Panc1 (cell line): Measurements from ENCODE around the gene MREG. TPM values are rescaled to one million over a fixed set of nuclear protein-coding genes. Genes with fewer than 3 reads are reported as not detected.

ENCODE experiments used
- ATAC-seq: fragments of 200-7000 bp; cut with Tn5 transposase; 2 replicates; pipeline ENCODE4 v1.9.1; 2020; ENCODE audit warnings: mild to moderate bottlenecking, moderate library complexity
- BruUV-seq: library from RNA; stranded (reverse); fragments of 400-500 nt; replicated peaks from 2 replicates; lab custom pipeline; 2021; lab: Mats Ljungman, UMichigan
- CTCF ChIA-PET: fragments of 300-600 bp; sonication (Branson Sonifier 250); formaldehyde crosslinking; loops from one replicate; lab custom pipeline; 2022; ENCODE audit warnings: antibody characterized with exemption; lab: Charles Lee
- POLR2A ChIA-PET: fragments of 300-600 bp; sonication (Branson Sonifier 250); formaldehyde crosslinking; loops from one replicate; lab custom pipeline; 2022; ENCODE audit warnings: antibody characterized with exemption; lab: Charles Lee
- DNase-seq: peaks from one replicate; pipeline ENCODE4 v3.0.0-alpha.2; 2010; ENCODE audit warnings: low read depth, low spot score
- H3K27ac ChIP-seq: 2 replicates; pipeline ENCODE4 v1.5.1; 2011; ENCODE audit warnings: mild to moderate bottlenecking, low read length, inconsistent platforms
- H3K27me3 ChIP-seq: fragments of 200-500 bp; sonication (Bioruptor generic); 2 replicates; pipeline ENCODE4 v1.6.0; 2014; ENCODE audit warnings: low read length, inconsistent platforms; ENCODE audit not compliant: control insufficient read depth, insufficient read depth
- H3K36me3 ChIP-seq: fragments of 200-500 bp; sonication (Bioruptor generic); 2 replicates; pipeline ENCODE4 v1.5.1; 2014; ENCODE audit warnings: inconsistent platforms, mild to moderate bottlenecking, low read length, moderate library complexity; ENCODE audit not compliant: control insufficient read depth, insufficient read depth
- H3K4me1 ChIP-seq: 2 replicates; pipeline ENCODE4 v1.5.1; 2011; ENCODE audit warnings: inconsistent platforms, mild to moderate bottlenecking, low read length, moderate library complexity; ENCODE audit not compliant: control insufficient read depth, insufficient read depth
- H3K4me3 ChIP-seq, 2 experiments: 2 replicates each; pipeline ENCODE4 v1.5.1; 2011 to 2012; ENCODE audit warnings: low read depth in 2 of 2, low read length in 2 of 2, mild to moderate bottlenecking in 2 of 2, inconsistent platforms in 1 of 2, moderate library complexity in 1 of 2
- H3K9me3 ChIP-seq: fragments of 200-500 bp; sonication (Bioruptor generic); 2 replicates; pipeline ENCODE4 v1.5.1; 2014; ENCODE audit warnings: low read depth, mild to moderate bottlenecking, inconsistent platforms, low read length, moderate library complexity; ENCODE audit not compliant: control insufficient read depth, insufficient read depth
- CTCF ChIP-seq: fragments of 450-650 bp; IDR thresholded peaks from 2 replicates; pipeline ENCODE4 v1.5.1; 2017; ENCODE audit warnings: mild to moderate bottlenecking
- POLR2AphosphoS5 ChIP-seq: IDR thresholded peaks from 2 replicates; pipeline ENCODE4 v1.6.1; 2012; ENCODE audit warnings: mild to moderate bottlenecking, low read depth, low read length, moderate library complexity
- SIN3A ChIP-seq: IDR thresholded peaks from 2 replicates; pipeline ENCODE4 v1.6.1; 2012; ENCODE audit warnings: low read depth, mild to moderate bottlenecking, low read length, moderate library complexity, borderline replicate concordance; ENCODE audit not compliant: insufficient read depth
- TCF7L2 ChIP-seq: IDR thresholded peaks from 2 replicates; pipeline ENCODE4 v1.6.1; 2011; ENCODE audit warnings: mild to moderate bottlenecking, low read depth, low read length, inconsistent platforms
- in situ Hi-C: cut with HindIII; loops from 2 replicates; pipeline ENCODE4 v1.10.0; 2016; ENCODE audit warnings: low sequenced_read_pairs, low pct_unique_long_range_greater_than_20kb
- intact Hi-C: fragments of 100-400 bp; cut with micrococcal nuclease; formaldehyde crosslinking; loops from one replicate; pipeline ENCODE4 v1.10.0; 2022; ENCODE audit not compliant: unreplicated experiment
- total RNA-seq: library from RNA; stranded (reverse); gene quantifications from one replicate; pipeline ENCODE4 v1.2.1, GENCODE V29; 2021; ENCODE audit not compliant: unreplicated experiment
- TF ChIP-seq, protein P1 (sequence below), 2 experiments: IDR thresholded peaks; 2 replicates each; pipeline ENCODE4 v1.6.1; 2011 to 2012; ENCODE audit warnings: low read depth in 2 of 2, control low read depth in 1 of 2, low read length in 1 of 2, mild to moderate bottlenecking in 1 of 2, moderate library complexity in 1 of 2; ENCODE audit not compliant: insufficient read depth in 1 of 2

Gene MREG
- total RNA-seq, 1 experiment from 2014 or later, result 19.2 TPM

GRCh38 chr2:216055680-216056079 is 42.3 kb upstream of the MREG start:
- ChIA-PET POLR2A (no interaction called here), CTCF (no interaction called here)
- H3K4me1 ChIP-seq, result no peaks in the 10 kb centered on the region
- H3K27me3 ChIP-seq, result no peaks in the 10 kb centered on the region
- ATAC-seq (no peak), DNase-seq (no peak)
- TF ChIP-seq POLR2AphosphoS5 (no peak), CTCF (no peak), TCF7L2 (no peak), SIN3A (no peak)
- TF ChIP-seq, protein P1, sequence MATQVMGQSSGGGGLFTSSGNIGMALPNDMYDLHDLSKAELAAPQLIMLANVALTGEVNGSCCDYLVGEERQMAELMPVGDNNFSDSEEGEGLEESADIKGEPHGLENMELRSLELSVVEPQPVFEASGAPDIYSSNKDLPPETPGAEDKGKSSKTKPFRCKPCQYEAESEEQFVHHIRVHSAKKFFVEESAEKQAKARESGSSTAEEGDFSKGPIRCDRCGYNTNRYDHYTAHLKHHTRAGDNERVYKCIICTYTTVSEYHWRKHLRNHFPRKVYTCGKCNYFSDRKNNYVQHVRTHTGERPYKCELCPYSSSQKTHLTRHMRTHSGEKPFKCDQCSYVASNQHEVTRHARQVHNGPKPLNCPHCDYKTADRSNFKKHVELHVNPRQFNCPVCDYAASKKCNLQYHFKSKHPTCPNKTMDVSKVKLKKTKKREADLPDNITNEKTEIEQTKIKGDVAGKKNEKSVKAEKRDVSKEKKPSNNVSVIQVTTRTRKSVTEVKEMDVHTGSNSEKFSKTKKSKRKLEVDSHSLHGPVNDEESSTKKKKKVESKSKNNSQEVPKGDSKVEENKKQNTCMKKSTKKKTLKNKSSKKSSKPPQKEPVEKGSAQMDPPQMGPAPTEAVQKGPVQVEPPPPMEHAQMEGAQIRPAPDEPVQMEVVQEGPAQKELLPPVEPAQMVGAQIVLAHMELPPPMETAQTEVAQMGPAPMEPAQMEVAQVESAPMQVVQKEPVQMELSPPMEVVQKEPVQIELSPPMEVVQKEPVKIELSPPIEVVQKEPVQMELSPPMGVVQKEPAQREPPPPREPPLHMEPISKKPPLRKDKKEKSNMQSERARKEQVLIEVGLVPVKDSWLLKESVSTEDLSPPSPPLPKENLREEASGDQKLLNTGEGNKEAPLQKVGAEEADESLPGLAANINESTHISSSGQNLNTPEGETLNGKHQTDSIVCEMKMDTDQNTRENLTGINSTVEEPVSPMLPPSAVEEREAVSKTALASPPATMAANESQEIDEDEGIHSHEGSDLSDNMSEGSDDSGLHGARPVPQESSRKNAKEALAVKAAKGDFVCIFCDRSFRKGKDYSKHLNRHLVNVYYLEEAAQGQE (IDR thresholded peaks at IDR 0.05; ENCODE audit: insufficient read depth in 1 of 2, low read depth in 2 of 2, low read length in 1 of 2), result no peak
- H3K4me3 ChIP-seq, result no peak overlapping the region
- in situ Hi-C loops, result no loop called here
- BruUV-seq, result no TSS peak
- intact Hi-C loops, result no loop called here
- H3K9me3 ChIP-seq, result no peaks in the 10 kb centered on the region
- H3K27ac ChIP-seq, result no peak overlapping the region
- H3K36me3 ChIP-seq, result no peaks in the 10 kb centered on the region; the same call in none of the 2 replicates

DNA sequence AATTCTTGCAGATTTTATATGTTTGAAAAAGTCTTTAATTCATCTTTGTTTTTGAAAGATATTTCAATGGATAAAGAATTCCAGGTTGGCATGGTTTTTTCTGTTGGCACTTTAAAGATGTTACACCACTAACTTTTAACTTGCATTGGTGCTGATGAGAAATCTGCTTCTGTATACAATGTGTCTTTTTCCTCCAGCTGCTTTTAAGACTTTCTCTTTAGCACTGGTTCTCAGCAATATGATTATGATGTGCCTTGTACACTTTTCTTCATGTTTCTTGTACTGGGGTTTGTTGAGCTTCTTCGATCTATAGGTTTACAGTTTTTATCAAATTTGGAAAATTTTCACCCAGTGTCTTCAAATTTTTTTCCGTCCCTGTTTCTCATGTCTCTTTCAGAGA is 39.1 kb upstream of the MREG start:
- in situ Hi-C loops (no loop called here), intact Hi-C loops (no loop called here)
- Histone ChIP-seq H3K27ac (no peak overlapping the region), H3K27me3 (no peaks in the 10 kb centered on the region), H3K36me3 (no peaks in the 10 kb centered on the region; the same call in 1 of the 2 replicates), H3K4me3 (no peak overlapping the region), H3K9me3 (no peaks in the 10 kb centered on the region), H3K4me1 (no peaks in the 10 kb centered on the region)
- TF ChIP-seq, protein P1 (IDR thresholded peaks at IDR 0.05; ENCODE audit: insufficient read depth in 1 of 2, low read depth in 2 of 2, low read length in 1 of 2), result no peak
- TF ChIP-seq CTCF (no peak), POLR2AphosphoS5 (no peak), TCF7L2 (no peak), SIN3A (no peak)
- DNase-seq (no peak), ATAC-seq (no peak)
- POLR2A ChIA-PET, result no interaction called here
- BruUV-seq, result no TSS peak
- CTCF ChIA-PET, result no interaction called here
